GDM1 (cell line): Measurements from ENCODE around the gene FLNB.
"Not testable (repeated sequence)": the region's sequence is repeated elsewhere in the genome, so short reads cannot be mapped to it uniquely, and the experiment has no call there.

Experiments
- DNase-seq: peaks from one replicate; lab custom pipeline; 2025; lab: John Stamatoyannopoulos, UW

Gene FLNB

GRCh38 chr3:58034738-58035523 is 26.7 kb downstream of the FLNB start:
- no peak for DNase-seq

DNA sequence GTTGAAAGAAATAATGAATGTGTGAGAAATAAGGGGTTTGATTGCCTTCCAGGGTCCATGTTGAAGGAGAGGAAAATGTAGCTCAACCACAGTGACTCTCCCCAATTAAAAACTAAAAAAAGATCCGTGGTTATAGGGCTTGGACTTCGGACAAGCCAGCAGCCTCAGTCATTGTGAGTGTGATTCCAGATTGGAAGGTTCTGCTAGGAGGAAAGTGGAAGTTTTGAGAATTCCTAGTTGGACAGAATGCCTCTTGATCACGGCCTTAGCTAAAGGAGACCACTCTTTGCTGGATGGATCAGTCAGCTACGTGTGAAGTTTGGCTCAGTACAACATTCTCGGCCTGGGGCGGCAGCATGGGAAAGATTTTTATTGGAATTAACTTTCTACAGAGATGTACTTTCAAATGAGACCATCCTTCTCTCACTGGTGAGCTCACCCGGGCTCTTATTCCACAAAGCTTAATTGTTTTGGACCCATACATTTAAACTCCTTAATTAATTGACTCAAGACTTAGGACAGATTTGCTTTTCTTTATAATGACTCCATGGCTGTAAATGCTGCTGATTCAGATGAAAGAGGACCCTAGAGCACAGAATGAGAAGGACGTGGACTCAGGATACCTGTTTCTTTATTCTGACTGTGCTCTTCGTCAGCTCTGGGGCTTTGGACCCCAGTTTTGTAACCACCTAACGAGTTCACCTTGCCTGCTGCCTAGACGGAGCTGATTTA is 27.5 kb downstream of the FLNB start:
- no peak for DNase-seq

- no peak for DNase-seq
These were observed 28.2 kb downstream of the FLNB start for GRCh38 chr3:58036293-58037032.

GRCh38 chr3:58037141-58037910 is 29.1 kb downstream of the FLNB start:
- no peak for DNase-seq

DNA sequence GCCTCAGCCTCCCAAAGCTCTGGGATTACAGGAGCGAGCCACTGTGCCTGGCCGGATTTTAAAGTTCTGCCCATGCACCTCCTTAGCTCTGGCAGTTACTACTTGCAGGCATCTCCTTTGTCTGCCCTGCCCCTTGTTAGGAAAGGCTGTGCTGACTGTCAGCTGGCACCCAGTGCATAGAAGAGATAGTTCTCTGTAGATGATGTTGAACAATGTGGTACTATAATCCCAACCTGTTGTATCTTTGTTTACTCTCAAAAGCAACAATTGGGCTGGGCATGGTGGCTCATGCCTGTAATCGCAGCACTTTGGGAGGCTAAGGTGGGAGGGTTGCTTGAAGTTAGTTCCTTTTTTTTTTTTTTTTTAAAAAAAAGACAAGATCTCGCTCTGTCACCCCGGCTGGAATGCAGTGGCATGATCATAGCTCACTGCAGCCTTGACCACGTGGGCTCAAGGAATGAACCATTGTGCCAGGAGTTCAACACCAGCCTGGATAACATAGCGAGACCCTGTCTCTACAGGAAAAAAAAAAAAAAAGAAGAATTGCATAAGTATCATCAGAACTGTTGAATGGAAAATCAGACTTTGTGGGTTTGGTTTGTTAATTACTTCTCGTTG is 30.6 kb downstream of the FLNB start:
- DNase-seq, result no peak

GRCh38 chr3:58039601-58040000 is 31.4 kb downstream of the FLNB start:
- no peak for DNase-seq

GRCh38 chr3:58041182-58041825 is 33.1 kb downstream of the FLNB start:
- no peak for DNase-seq

DNA sequence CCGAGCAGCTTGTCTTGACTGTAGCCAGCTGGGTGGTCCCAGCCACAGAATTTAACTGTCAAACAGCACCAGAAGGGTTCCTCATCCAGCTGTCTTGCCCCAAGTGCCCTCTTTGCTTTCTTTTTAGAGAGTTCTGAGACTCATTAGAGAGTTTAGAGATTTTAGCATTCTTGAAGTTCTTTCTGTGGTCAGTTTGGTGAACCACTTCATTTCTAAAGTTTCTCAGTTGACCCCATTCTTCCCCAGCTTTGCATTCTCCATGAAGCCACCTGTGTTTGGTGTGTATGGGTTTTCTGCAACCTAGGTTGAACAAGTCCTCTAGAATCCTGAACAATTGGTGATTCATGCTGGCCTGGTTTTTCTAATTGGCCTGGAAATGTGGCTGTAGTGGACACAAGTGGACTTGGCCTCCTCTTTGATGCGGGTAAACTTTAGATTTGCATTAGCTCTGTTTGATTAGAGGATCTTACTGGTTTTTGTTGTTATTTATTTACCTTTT is 33.7 kb downstream of the FLNB start:
- DNase-seq, result no peak

DNA sequence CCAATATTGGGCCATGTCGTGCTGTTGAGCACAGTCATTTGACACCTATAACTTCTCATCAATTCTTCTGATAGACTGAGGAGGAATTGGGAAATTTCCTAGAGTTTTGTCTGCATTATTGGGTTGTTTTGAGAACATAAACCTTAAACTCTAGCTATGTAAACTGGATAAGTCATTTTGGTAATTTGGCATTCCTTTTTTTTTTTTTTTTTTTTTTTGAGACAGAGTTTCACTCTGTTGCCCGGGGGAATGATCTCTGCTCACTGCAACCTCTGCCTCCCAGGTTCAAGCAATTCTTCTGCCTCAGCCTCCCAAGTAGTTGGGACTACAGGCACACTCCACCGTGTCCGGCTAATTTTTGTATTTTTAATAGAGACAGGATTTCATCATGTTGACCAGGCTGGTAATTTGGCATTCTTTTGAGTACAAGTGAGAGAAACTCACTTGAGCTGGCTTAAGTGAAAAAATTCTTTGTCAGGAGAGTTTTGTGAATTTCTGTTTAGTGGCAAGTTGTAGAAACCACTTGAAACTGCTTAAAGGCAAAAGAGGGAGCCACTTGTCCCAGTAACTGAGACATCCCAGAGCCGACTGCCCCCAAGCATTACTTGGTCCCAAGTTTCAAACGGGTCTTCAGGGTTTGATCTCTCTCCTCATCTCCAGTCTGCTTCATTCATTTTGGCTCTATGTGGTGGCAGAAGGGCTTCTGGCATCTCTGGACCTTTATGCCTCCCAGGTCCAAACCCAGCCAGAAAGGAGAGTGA is 34.9 kb downstream of the FLNB start:
- DNase-seq, result no peak

GRCh38 chr3:58043933-58044332 is 35.7 kb downstream of the FLNB start:
- no peak for DNase-seq

- DNase-seq, result no peak
These were observed 36.7 kb downstream of the FLNB start for GRCh38 chr3:58044691-58045483.

GRCh38 chr3:58047826-58048225 is 39.6 kb downstream of the FLNB start:
- DNase-seq, result no peak

DNA sequence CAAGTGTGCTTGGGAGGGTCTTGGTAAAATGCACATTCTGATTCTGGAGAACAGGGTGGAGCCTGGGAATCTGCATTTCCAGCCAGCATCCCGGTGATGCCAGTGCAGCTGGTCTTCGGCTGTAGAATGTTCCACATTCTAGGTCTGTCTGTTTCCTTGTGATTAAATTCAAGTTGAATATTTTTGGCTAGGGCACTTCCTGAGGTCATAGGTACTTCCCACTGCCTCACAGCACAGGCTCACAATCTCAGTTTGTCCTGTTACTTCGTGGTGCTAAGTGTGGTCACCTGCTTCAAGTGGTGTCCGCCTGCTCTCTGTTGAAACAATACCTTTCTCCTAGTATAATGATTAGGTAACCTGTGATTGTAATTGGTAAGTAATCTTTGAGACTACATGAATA is 40.1 kb downstream of the FLNB start:
- no peak for DNase-seq

GRCh38 chr3:58049143-58049785 is 41.0 kb downstream of the FLNB start:
- no peak for DNase-seq

DNA sequence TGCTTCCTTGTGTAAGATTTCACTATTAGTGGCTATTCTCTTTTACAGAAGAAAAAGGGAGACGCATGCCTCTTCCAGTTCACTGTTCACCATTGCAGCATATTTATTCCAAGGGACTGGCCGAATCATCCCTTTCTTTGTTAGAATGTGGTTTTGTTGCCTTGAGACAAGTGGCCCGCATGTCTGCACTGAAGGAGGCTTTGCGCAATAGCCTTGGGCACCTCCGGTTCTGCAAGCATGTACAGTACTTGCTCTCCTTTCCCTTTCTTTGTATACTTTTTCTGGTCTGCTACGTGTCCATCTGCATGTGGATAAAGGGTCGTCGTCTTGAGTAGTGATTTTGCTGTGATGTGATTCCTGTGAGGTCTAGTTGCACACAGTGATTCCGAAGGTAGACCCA is 43.0 kb downstream of the FLNB start:
- no peak for DNase-seq

DNA sequence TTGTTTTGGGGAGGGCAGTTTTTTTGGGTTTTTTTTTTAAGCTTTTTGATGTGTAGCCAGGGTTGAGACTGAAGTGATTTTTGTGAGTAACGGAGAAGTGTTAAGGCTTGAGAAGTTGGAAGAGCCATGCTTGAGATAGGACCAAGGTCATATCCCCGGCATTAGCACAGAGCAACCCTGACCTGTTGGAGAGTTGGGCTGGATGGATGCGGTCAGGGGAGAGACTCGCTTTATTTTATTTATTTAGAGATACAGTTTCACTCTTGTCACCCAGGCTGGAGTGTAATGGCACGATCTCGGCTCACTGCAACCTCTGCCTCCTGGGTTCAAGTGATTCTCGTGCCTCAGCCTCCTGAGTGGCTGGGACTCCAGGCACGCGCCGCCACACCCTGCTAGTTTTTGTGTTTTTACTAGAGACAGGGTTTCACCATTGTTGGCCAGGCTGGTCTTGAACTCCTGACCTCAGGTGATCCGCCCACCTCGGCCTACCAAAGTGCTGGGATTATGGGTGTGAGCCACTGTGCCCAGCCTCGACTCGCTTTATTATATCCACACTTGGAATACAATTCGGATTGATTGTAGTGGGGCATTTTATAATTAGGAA is 43.5 kb downstream of the FLNB start:
- not testable (repeated sequence) for DNase-seq

DNA sequence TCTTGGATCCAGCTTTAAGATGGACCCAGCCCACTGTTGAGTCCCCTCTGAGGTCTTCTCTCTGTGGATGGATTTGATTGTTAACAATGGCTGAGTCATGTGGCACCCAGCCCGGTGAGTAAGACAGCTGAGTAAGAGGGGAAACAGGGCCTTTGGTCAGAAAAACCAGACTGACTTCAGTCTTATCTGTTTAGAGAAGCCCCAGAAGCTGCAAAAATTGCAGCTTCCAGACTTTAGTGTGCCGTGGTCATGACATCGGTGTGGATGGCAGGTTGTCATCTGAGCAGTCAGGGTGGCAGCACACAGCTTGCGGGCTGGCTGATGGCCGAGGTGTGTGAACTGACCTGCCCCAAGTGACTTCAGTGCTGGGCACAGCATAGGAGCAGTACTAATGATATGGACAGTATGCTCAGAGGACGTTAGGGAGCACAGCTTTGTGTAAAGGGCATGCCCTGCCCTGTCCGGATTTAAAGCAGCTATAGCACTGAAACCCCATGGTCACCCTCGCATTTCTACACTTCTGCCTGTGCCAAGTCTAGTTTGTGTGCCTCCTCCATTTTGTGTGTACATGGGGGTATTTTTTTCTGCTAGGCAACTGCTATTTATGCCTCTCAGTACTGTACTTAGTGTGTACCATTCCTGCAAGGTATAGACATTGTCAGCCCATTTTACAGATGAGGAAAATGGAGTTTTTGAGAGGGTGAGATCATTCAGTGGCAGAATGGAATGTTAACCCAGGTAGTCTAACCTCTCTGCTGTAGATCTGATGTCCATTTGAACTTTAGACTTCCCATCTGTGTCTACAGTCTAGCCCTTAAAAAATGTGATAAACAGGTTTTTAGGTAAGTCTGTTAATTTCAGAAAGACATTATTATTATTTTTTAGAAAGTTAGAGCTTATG is 44.4 kb downstream of the FLNB start:
- no peak for DNase-seq
